Measurements from ENCODE around the gene CPEB1. TPM values are rescaled to one million over a fixed set of nuclear protein-coding genes. Genes with fewer than 3 reads are reported as not detected.
"Not testable (repeated sequence)": the region's sequence is repeated elsewhere in the genome, so short reads cannot be mapped to it uniquely, and the experiment has no call there.

The CPEB1 gene
- total RNA-seq, 1 donor from 2014 or later, result not detected

- intact Hi-C loops (cut with micrococcal nuclease), result loop anchor here (2.0 kb wide), 1 partner anchor 469 kb away; no protein-coding TSS in a partner anchor
Measured at GRCh38 chr15:82531496-82532382, 115.4 kb downstream of the CPEB1 start.

GRCh38 chr15:82530606-82531379 is 116.4 kb downstream of the CPEB1 start:
- intact Hi-C loops (cut with micrococcal nuclease), result loop anchor here (2.0 kb wide), 1 partner anchor 470 kb away; no protein-coding TSS in a partner anchor

- intact Hi-C loops (cut with micrococcal nuclease), result loop anchor here (2.0 kb wide), 1 partner anchor 471 kb away; no protein-coding TSS in a partner anchor
Measured at GRCh38 chr15:82530006-82530405, 117.2 kb downstream of the CPEB1 start.

- intact Hi-C loops (cut with micrococcal nuclease), result not testable (repeated sequence)
Measured at GRCh38 chr15:82513587-82513986, 133.6 kb downstream of the CPEB1 start.

- intact Hi-C loops (cut with micrococcal nuclease), result not testable (repeated sequence)
Measured at GRCh38 chr15:82507693-82508092, 139.5 kb downstream of the CPEB1 start.

GRCh38 chr15:82507087-82507486 is 140.1 kb downstream of the CPEB1 start:
- intact Hi-C loops (cut with micrococcal nuclease), result not testable (repeated sequence)

GRCh38 chr15:82505842-82506241 is 141.3 kb downstream of the CPEB1 start:
- intact Hi-C loops (cut with micrococcal nuclease), result not testable (repeated sequence)

- intact Hi-C loops (cut with micrococcal nuclease), result not testable (repeated sequence)
Measured at GRCh38 chr15:82504074-82504473, 143.1 kb downstream of the CPEB1 start.

- intact Hi-C loops (cut with micrococcal nuclease), result not testable (repeated sequence)
Measured at GRCh38 chr15:82502700-82503339, 144.3 kb downstream of the CPEB1 start.

GRCh38 chr15:82500772-82501171 is 146.4 kb downstream of the CPEB1 start:
- intact Hi-C loops (cut with micrococcal nuclease), result not testable (repeated sequence)

GRCh38 chr15:82497978-82498377 is 149.2 kb downstream of the CPEB1 start:
- intact Hi-C loops (cut with micrococcal nuclease), result not testable (repeated sequence)

Other genes with a start within 250 kb of the CPEB1 start
- 1.1 and 1.3 TPM in 2 replicates for gene GOLGA6L9, start 217.5 kb downstream of the CPEB1 start, total RNA-seq
- gene RPS17, start 106.9 kb downstream of the CPEB1 start, total RNA-seq, result 1,659 and 1,668 TPM in 2 replicates
- not detected in 2 replicates for gene AP3B2, start 62.5 kb upstream of the CPEB1 start, total RNA-seq
- not detected in 2 replicates for gene FSD2, start 158.7 kb upstream of the CPEB1 start, total RNA-seq
- 13.4 TPM in 2 replicates for gene WHAMM, start 162.3 kb upstream of the CPEB1 start, total RNA-seq

Data from T-helper 1 cell treated with Interleukin-12 subunit alpha and Interleukin-12 subunit beta and Interleukin-4 antibody, amounts not matched to agents 30 ng/mL and 1 ng/mL, for 36 hours (primary cell).